Globus pallidus (tissue), 1 donor: ENCODE measurements around the gene SPTBN4.
"Not testable (repeated sequence)": the region's sequence is repeated elsewhere in the genome, so short reads cannot be mapped to it uniquely, and the experiment has no call there.

ENCODE experiments used
- DNase-seq: peaks from one replicate; pipeline ENCODE4 v3.0.0-alpha.2; 2015; ENCODE audit warnings: low spot score

The SPTBN4 gene

GRCh38 chr19:40621283-40621682, 154.5 kb downstream of the SPTBN4 start:
- no peak for DNase-seq

- DNase-seq = no peak
Observed at GRCh38 chr19:40621966-40622772, 155.4 kb downstream of the SPTBN4 start.

DNA sequence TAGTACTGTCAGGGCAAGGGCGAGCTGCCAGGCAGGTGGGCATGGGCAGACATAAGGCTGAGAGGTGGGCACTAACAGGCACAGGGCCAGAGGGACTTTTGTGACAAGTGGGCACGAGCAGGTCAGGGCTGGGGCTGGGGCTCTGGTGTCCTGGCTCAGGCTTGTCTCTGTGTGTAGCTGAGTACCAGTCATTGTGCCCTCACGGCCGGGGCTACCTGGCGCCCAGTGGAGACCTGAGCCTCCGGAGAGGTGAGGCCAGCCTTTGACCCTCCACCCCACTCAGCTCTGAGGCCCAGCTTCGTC, 155.9 kb downstream of the SPTBN4 start:
- no peak for DNase-seq

DNA sequence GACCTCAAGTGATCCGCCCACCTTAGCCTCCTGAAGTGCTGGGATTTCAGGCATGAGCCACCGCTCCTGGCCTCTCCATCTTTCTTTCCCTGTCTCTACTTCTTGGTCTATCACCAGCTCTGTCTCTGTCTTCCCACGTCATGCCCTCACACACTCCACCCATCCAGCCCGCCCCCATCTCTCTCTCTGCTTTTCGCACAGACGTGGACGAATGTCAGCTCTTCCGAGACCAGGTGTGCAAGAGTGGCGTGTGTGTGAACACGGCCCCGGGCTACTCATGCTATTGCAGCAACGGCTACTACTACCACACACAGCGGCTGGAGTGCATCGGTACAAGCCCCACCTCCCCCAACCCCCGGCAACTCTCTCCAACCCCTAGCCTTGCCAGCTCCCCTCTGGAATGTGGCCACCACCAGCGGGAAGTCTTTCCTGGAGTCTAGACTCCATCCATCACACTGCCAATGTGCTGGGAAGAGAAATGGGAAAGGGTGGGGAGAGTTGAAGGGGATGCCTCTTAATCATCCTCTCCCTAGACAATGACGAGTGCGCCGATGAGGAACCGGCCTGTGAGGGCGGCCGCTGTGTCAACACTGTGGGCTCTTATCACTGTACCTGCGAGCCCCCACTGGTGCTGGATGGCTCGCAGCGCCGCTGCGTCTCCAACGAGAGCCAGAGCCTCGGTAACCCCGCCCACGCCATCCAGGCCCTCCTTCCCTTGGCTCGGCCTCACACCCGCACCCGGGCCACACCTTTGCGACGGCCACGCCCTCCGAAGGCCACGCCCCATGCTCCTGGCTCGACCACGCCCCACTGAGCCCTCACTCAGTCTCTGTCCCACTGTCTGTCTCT, 156.8 kb downstream of the SPTBN4 start:
- DNase-seq = no peak

GRCh38 chr19:40624369-40625153, 157.8 kb downstream of the SPTBN4 start:
- not testable (repeated sequence) for DNase-seq

GRCh38 chr19:40625406-40626120, 158.8 kb downstream of the SPTBN4 start:
- no peak for DNase-seq
